Testis (tissue), 2 donors: Measurements from ENCODE around the gene PROSER3.

Experiments
- POLR2A ChIP-seq: fragments of 450-650 bp; IDR thresholded peaks from one replicate; pipeline ENCODE4 v1.6.1; 2017; ENCODE audit warnings: antibody characterized with exemption, mild to moderate bottlenecking, moderate library complexity
- TF ChIP-seq, protein P1 (sequence below), 3 experiments: fragments of 450-650 bp in 2 of 3; fragments of 200-600 bp in 1 of 3; sonication (generic) in 1 of 3; IDR thresholded peaks; one replicate each; pipeline ENCODE4 v1.5.1; 2016 to 2019; ENCODE audit warnings: antibody characterized with exemption in 3 of 3, mild to moderate bottlenecking in 2 of 3, moderate library complexity in 1 of 3

DNA sequence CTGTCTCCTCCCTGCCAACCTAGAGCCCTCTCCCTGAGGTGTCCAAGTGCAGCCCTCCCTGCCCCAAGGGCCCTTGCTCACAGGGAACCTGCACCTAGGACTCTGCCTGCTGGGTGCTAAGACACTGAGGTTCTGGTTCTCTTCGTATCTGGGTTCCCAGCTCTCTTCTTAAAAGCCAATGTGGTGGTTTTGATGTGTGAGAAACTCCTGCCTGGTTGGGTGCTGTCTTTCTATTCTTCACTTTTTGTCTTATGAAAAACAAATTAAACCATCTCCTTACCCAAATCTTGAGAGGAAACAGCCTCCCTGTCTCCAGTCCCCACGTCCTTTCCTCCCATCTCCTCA lies 44.5 kb upstream of the PROSER3 start:
- TF ChIP-seq, protein P1, sequence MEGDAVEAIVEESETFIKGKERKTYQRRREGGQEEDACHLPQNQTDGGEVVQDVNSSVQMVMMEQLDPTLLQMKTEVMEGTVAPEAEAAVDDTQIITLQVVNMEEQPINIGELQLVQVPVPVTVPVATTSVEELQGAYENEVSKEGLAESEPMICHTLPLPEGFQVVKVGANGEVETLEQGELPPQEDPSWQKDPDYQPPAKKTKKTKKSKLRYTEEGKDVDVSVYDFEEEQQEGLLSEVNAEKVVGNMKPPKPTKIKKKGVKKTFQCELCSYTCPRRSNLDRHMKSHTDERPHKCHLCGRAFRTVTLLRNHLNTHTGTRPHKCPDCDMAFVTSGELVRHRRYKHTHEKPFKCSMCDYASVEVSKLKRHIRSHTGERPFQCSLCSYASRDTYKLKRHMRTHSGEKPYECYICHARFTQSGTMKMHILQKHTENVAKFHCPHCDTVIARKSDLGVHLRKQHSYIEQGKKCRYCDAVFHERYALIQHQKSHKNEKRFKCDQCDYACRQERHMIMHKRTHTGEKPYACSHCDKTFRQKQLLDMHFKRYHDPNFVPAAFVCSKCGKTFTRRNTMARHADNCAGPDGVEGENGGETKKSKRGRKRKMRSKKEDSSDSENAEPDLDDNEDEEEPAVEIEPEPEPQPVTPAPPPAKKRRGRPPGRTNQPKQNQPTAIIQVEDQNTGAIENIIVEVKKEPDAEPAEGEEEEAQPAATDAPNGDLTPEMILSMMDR (IDR thresholded peaks at IDR 0.05) = no peak
- TF ChIP-seq POLR2A = no peak
